Esophagus squamous epithelium (tissue), 5 donors: ENCODE data around the gene GADD45A. TPM values are rescaled to one million over a fixed set of nuclear protein-coding genes. Genes with fewer than 3 reads are reported as not detected.

Source experiments
- DNase-seq: peaks from one replicate; lab custom pipeline; 2025; lab: John Stamatoyannopoulos, UW
- H3K27ac ChIP-seq, 4 donors: fragments of 200-600 bp; sonication (generic); one replicate each; pipeline ENCODE4 v1.5.1; 2016 to 2019; ENCODE audit warnings: mild to moderate bottlenecking in 1 of 4
- H3K27me3 ChIP-seq, 4 donors: fragments of 200-600 bp; sonication (generic); 1 replicate in 3 of 4; 2 replicates in 1 of 4; pipeline versions ENCODE4 v1.5.1 to v1.6.0; 2017 to 2021; ENCODE audit warnings: antibody characterized with exemption in 1 of 4
- H3K36me3 ChIP-seq, 3 donors: fragments of 200-600 bp; sonication (generic); one replicate each; pipeline ENCODE4 v1.5.1; 2016 to 2019
- H3K4me1 ChIP-seq, 3 donors: fragments of 200-600 bp; sonication (generic); one replicate each; pipeline ENCODE4 v1.5.1; 2017 to 2019
- H3K4me3 ChIP-seq, 4 donors: fragments of 200-600 bp; sonication (generic); 1 replicate in 3 of 4; 2 replicates in 1 of 4; pipeline ENCODE4 v1.5.1; 2016 to 2019; ENCODE audit warnings: mild to moderate bottlenecking in 2 of 4, moderate library complexity in 1 of 4
- H3K9me3 ChIP-seq, 3 donors: fragments of 200-600 bp; sonication (generic); one replicate each; pipeline ENCODE4 v1.5.1; 2016 to 2019
- POLR2A ChIP-seq, 4 donors: fragments of 450-650 bp; IDR thresholded peaks; one replicate each; pipeline ENCODE4 v1.6.1; 2017; ENCODE audit warnings: antibody characterized with exemption in 4 of 4, mild to moderate bottlenecking in 4 of 4, moderate library complexity in 3 of 4
- WGBS, 2 donors: methylation state at CpG; one replicate each; pipeline ENCODE4 v1.1.5; 2018; 5-methylcytosine and 5-hydroxymethylcytosine counted together
- intact Hi-C: fragments of 100-400 bp; cut with DNase I; formaldehyde crosslinking; loops from one replicate; pipeline ENCODE4 v1.15.0; 2022
- total RNA-seq, 4 donors: library from RNA; depleted of rRNA; stranded (reverse); fragments of >200 nt; gene quantifications; one replicate each; pipeline ENCODE4 v1.1.0, GENCODE V29; 2016
- TF ChIP-seq, protein P1 (sequence below), 6 experiments: fragments of 450-650 bp in 4 of 6; fragments of 200-600 bp in 2 of 6; sonication (generic) in 2 of 6; IDR thresholded peaks; one replicate each; pipeline ENCODE4 v1.5.1; 2016 to 2019; ENCODE audit warnings: antibody characterized with exemption in 6 of 6, mild to moderate bottlenecking in 4 of 6, moderate library complexity in 4 of 6
- donor health status: DM: yes; HTN: yes; CAD: no.

Gene GADD45A
- total RNA-seq, 4 donors from 2014 or later, result 35.2 to 62.6 (median 46.5) TPM

DNA sequence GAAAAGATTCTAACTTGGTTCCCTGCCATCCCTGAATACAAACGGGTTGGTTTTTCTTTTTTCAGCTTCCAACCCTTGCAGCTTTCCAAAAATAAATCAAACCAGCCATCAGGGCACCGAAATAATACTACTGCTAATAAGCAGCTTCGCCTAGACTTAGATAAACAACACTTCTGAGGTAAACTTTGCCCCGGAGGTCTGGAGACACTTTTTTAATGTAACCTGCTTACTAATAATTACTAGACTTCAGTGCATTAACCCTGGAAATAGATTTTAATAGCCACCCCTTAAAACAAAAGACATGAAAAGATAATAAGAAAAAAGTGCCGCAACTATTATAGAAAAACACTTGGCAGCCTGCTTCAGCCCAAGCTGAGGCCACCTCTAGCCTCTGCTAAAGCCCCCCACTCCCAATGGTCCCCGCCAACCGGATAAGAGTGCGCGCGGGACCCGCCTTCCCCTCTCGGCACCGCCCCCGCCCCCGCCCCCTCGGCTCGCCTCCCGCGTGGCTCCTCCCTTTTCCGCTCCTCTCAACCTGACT is 405 bp upstream of the GADD45A start:
- TF ChIP-seq POLR2A (IDR thresholded peaks at IDR 0.05), result no peak
- TF ChIP-seq, protein P1, sequence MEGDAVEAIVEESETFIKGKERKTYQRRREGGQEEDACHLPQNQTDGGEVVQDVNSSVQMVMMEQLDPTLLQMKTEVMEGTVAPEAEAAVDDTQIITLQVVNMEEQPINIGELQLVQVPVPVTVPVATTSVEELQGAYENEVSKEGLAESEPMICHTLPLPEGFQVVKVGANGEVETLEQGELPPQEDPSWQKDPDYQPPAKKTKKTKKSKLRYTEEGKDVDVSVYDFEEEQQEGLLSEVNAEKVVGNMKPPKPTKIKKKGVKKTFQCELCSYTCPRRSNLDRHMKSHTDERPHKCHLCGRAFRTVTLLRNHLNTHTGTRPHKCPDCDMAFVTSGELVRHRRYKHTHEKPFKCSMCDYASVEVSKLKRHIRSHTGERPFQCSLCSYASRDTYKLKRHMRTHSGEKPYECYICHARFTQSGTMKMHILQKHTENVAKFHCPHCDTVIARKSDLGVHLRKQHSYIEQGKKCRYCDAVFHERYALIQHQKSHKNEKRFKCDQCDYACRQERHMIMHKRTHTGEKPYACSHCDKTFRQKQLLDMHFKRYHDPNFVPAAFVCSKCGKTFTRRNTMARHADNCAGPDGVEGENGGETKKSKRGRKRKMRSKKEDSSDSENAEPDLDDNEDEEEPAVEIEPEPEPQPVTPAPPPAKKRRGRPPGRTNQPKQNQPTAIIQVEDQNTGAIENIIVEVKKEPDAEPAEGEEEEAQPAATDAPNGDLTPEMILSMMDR (IDR thresholded peaks at IDR 0.05), result no peak
- intact Hi-C loops, result loop anchor here (10.0 kb wide), 2 partner anchors 120 to 150 kb away; partner anchors contain the start of gene GNG12
- Histone ChIP-seq H3K4me1 (peaks cover 19 to 49% (median 22%) of the 10 kb centered on the region in 3 donors), H3K9me3 (no peaks in the 10 kb centered on the region), H3K4me3 (peak overlapping the region; percentile 8 to 99 (median 84)), H3K36me3 (peaks cover 6 to 25% (median 9%) of the 10 kb centered on the region in 3 donors), H3K27ac (peak overlapping the region; percentile 81 to 100 (median 98)), H3K27me3 (no peaks in the 10 kb centered on the region)
- whole genome bisulfite sequencing, 2 donors, result 0 to 1% methylated on average over 5 to 10 of the region's 20 CpGs
- no peak for DNase-seq

DNA sequence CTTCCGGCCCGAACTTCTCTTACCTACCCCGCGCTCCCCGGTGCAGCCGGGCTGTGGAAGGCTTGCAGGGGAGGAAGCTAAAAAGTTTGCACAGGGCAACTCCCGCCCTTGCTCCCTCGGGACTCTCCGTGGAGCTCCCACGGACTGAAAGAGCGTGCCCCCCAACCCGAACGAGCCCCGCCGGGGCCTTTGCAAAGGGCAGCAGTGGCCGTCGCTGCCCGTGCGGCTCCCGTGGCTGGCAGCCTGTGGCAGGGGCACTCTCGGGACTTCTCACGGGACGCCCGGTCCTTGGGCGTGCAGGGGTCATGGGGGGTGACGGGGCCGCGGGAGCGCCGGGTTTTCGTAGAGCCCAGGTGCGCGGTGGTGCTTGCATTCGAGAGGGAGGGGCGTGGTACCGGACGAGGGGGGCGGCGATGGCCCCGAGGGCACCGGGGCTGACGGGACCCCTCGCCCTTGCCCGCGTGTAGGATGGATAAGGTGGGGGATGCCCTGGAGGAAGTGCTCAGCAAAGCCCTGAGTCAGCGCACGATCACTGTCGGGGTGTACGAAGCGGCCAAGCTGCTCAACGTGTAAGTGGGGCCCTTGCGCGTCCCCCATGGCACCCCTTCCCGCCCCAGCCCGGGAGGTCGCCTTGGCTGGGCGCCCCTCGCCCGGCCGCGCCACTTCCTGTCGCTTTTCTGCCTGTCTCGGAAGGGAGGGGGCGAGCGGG is 711 bp downstream of the GADD45A start:
- peak overlapping the region; percentile 96 to 100 (median 98) for H3K27ac ChIP-seq
- peak; percentile 20 for DNase-seq
- 0% methylated on average over 3 to 14 of the region's 65 CpGs for WGBS, 2 donors
- no peaks in the 10 kb centered on the region for H3K9me3 ChIP-seq
- TF ChIP-seq, protein P1 (IDR thresholded peaks at IDR 0.05), result no peak
- no peak for TF ChIP-seq POLR2A (IDR thresholded peaks at IDR 0.05)
- H3K4me1 ChIP-seq, result peaks cover 19 to 49% (median 22%) of the 10 kb centered on the region in 3 donors
- peaks cover 6 to 27% (median 9%) of the 10 kb centered on the region in 3 donors for H3K36me3 ChIP-seq
- H3K4me3 ChIP-seq, result peak overlapping the region; percentile 77 to 99 (median 88)
- no peaks in the 10 kb centered on the region for H3K27me3 ChIP-seq
- intact Hi-C loops, result loop anchor here (2.0 to 10.0 kb wide), 3 partner anchors 65 to 149 kb away; partner anchors contain the start of gene GNG12

DNA sequence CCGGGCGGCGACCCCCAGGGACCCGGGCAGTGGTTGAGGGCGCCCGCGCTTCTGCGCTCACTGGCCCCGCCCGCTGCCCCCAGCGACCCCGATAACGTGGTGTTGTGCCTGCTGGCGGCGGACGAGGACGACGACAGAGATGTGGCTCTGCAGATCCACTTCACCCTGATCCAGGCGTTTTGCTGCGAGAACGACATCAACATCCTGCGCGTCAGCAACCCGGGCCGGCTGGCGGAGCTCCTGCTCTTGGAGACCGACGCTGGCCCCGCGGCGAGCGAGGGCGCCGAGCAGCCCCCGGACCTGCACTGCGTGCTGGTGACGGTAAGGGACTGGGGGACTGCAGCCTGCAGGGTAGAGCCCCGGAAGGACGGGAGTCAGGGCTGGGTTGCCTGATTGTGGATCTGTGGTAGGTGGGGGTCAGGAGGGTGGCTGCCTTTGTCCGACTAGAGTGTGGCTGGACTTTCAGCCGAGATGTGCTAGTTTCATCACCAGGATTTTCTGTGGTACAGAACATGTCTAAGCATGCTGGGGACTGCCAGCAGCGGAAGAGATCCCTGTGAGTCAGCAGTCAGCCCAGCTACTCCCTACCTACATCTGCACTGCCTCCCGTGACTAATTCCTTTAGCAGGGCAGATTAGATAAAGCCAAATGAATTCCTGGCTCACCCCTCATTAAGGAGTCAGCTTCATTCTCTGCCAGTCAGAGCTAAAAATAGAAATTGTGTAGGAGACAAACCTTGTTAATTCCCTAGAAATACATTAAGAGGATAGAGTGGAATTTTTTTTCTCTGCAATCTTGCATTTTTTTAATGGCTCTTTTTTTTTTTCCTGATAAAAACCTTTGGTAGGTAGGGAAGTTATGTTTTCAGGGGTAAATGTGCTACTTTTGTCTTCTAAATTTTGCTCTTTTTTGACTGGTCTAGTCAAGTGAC is 1.5 kb downstream of the GADD45A start:
- Histone ChIP-seq H3K9me3 (no peaks in the 10 kb centered on the region), H3K27me3 (no peaks in the 10 kb centered on the region), H3K27ac (peak overlapping the region; percentile 96 to 100 (median 98)), H3K4me1 (peaks cover 19 to 49% (median 22%) of the 10 kb centered on the region in 3 donors), H3K36me3 (peaks cover 6 to 27% (median 9%) of the 10 kb centered on the region in 3 donors), H3K4me3 (peak overlapping the region; percentile 77 to 99 (median 88))
- TF ChIP-seq POLR2A (IDR thresholded peaks at IDR 0.05), result peak in 3 of 4 donors; percentile 59 to 83 (median 69)
- TF ChIP-seq, protein P1 (IDR thresholded peaks at IDR 0.05), result peak in 3 of 6 experiments; percentile 5 to 7 (median 7)
- WGBS, 2 donors, result 0% methylated on average over 4 to 10 of the region's 43 CpGs
- intact Hi-C loops, result loop anchor here (2.0 to 10.0 kb wide), 3 partner anchors 64 to 148 kb away; partner anchors contain the start of gene GNG12
- DNase-seq, result no peak

DNA sequence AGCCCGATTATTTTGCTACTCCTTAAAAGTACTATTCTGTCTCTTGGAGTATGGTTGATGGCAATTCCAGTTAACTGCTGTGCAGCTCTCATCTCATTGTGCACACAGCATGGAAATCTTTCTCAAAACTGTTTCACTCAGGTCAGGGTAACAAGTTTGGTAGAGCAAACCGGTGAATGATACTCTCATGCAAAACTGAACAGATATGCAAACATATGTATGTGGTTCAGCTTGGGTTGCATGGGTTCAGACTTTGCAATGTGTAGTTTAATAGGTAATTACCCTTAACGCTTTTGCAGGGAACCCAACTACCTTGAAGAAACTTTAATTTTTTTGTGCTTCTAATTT is 2.2 kb downstream of the GADD45A start:
- H3K27me3 ChIP-seq, result no peaks in the 10 kb centered on the region
- 44 to 52% methylated on average over 3 of the region's 3 CpGs for WGBS, 2 donors
- DNase-seq, result no peak
- intact Hi-C loops, result loop anchor here (2.0 to 10.0 kb wide), 3 partner anchors 64 to 148 kb away; partner anchors contain the start of gene GNG12
- H3K4me1 ChIP-seq, result peaks cover 19 to 48% (median 22%) of the 10 kb centered on the region in 3 donors
- peaks cover 6 to 27% (median 9%) of the 10 kb centered on the region in 3 donors for H3K36me3 ChIP-seq
- H3K4me3 ChIP-seq, result peak overlapping the region; percentile 77 to 99 (median 88)
- no peaks in the 10 kb centered on the region for H3K9me3 ChIP-seq
- TF ChIP-seq, protein P1 (IDR thresholded peaks at IDR 0.05), result no peak
- TF ChIP-seq POLR2A (IDR thresholded peaks at IDR 0.05), result no peak
- H3K27ac ChIP-seq, result peak overlapping the region; percentile 96 to 100 (median 98)
